GM12872 (cell line): ENCODE measurements around the gene MDM2.

Source experiments
- TF ChIP-seq, protein P1 (sequence below): IDR thresholded peaks from 3 replicates; pipeline ENCODE4 v1.5.1; 2011; ENCODE audit warnings: low read depth, mild to moderate bottlenecking, low read length, moderate library complexity; ENCODE audit not compliant: insufficient read depth

The MDM2 gene

GRCh38 chr12:68842123-68842522 is 34.1 kb downstream of the MDM2 start:
- TF ChIP-seq, protein P1, sequence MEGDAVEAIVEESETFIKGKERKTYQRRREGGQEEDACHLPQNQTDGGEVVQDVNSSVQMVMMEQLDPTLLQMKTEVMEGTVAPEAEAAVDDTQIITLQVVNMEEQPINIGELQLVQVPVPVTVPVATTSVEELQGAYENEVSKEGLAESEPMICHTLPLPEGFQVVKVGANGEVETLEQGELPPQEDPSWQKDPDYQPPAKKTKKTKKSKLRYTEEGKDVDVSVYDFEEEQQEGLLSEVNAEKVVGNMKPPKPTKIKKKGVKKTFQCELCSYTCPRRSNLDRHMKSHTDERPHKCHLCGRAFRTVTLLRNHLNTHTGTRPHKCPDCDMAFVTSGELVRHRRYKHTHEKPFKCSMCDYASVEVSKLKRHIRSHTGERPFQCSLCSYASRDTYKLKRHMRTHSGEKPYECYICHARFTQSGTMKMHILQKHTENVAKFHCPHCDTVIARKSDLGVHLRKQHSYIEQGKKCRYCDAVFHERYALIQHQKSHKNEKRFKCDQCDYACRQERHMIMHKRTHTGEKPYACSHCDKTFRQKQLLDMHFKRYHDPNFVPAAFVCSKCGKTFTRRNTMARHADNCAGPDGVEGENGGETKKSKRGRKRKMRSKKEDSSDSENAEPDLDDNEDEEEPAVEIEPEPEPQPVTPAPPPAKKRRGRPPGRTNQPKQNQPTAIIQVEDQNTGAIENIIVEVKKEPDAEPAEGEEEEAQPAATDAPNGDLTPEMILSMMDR = no peak

DNA sequence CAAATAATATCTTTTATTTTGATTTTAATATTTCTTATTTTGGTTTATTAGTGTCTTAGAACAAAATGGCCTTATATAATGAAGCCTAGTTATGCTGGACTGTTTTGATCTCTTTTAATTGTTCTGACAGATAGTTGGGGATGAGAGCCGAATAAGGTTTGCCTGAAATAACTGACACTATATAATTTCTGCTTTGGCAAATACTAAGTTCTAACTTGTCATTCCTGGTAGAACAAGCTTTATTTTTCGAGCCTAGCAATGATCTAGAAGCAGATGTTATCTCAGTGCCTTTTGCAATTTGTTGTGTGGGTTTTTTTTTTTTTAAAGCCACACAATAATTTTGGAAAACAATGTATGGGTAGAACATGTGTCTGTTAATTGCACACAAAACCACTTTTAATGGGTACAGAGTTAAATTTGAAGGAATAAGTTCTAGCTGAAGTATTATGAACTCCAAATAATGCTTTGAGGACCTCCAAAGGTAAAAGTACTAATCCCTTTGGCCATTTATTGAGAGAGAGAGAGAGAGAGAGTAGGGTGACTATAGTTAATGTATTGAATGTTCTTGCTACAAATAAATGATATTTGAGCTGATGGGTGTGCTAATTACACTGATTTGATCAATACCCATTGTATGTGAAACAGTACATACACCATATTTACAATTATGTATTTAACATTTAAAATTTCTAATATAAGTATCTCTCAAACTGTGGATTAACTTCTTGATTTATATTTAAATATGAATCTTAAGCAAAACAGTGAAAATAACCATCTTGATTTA is 35.0 kb downstream of the MDM2 start:
- TF ChIP-seq, protein P1 = no peak

- TF ChIP-seq, protein P1 = no peak
Measured at GRCh38 chr12:68844318-68844745, 36.4 kb downstream of the MDM2 start.

GRCh38 chr12:68844788-68845695 is 37.1 kb downstream of the MDM2 start:
- TF ChIP-seq, protein P1 = no peak

DNA sequence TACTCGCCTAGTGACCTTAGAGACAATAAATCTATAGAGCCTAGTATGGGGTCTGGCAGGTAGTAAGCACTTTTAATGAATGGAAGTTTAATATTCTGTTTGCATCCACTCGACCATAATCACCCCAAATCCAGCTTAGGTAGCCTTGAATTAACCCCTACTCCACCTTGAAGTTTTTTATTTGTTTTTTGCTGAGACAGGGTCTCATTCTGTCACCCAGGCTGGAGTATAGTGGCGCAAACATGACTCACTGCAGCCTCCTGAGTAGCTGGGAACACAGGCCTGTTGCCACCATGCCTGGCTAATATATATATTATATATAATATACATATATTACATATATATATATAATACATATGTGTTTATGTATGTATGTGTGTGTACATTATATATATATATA is 38.8 kb downstream of the MDM2 start:
- TF ChIP-seq, protein P1 = no peak

- TF ChIP-seq, protein P1 = no peak
Measured at GRCh38 chr12:68850390-68850789, 42.4 kb downstream of the MDM2 start.

- TF ChIP-seq, protein P1 = no peak
Measured at GRCh38 chr12:68851592-68852306, 43.8 kb downstream of the MDM2 start.
